ENCODE measurements around the gene SNX30. TPM values are rescaled to one million over a fixed set of nuclear protein-coding genes. Genes with fewer than 3 reads are reported as not detected.

The SNX30 gene
- total RNA-seq, 1 donor from 2014 or later, result 12.7 TPM

DNA sequence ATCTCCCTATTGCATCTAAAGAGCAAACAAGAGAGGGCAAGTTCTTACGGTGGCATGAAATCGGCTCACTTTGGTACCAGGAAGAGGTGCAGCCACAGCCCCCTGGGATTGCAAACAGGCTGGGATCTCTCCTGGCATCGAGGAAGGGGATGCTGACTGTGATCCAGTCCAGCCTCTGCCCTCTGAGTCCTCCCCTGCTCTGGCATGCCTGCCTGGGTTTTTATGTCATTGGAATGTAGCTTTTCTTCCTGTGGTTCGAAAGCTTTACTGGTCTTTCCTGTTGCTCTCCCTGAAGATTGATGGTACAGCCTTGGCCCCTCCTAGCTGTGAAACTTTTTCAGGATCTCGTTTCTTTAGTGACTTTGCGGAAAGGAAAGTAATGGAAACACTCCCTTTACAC is 133.5 kb downstream of the SNX30 start:
- H3K27me3 Mint-ChIP-seq (ENCODE audit: low read depth), result peaks cover 2% of the 10 kb centered on the region
- H3K27ac Mint-ChIP-seq, result peak overlapping the region; percentile 74
- H3K4me1 Mint-ChIP-seq, result peaks cover 25% of the 10 kb centered on the region
- H3K36me3 Mint-ChIP-seq, result peaks cover 6% of the 10 kb centered on the region
- peak in 1 of 2 experiments; percentile 51 for DNase-seq (ENCODE audit: low spot score in 2 of 2, unreplicated experiment in 2 of 2)
- TF ChIP-seq, protein P1, sequence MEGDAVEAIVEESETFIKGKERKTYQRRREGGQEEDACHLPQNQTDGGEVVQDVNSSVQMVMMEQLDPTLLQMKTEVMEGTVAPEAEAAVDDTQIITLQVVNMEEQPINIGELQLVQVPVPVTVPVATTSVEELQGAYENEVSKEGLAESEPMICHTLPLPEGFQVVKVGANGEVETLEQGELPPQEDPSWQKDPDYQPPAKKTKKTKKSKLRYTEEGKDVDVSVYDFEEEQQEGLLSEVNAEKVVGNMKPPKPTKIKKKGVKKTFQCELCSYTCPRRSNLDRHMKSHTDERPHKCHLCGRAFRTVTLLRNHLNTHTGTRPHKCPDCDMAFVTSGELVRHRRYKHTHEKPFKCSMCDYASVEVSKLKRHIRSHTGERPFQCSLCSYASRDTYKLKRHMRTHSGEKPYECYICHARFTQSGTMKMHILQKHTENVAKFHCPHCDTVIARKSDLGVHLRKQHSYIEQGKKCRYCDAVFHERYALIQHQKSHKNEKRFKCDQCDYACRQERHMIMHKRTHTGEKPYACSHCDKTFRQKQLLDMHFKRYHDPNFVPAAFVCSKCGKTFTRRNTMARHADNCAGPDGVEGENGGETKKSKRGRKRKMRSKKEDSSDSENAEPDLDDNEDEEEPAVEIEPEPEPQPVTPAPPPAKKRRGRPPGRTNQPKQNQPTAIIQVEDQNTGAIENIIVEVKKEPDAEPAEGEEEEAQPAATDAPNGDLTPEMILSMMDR (IDR thresholded peaks at IDR 0.05; ENCODE audit: unreplicated experiment), result no peak
- H3K4me3 Mint-ChIP-seq, result no peak overlapping the region
- no peaks in the 10 kb centered on the region for H3K9me3 Mint-ChIP-seq

DNA sequence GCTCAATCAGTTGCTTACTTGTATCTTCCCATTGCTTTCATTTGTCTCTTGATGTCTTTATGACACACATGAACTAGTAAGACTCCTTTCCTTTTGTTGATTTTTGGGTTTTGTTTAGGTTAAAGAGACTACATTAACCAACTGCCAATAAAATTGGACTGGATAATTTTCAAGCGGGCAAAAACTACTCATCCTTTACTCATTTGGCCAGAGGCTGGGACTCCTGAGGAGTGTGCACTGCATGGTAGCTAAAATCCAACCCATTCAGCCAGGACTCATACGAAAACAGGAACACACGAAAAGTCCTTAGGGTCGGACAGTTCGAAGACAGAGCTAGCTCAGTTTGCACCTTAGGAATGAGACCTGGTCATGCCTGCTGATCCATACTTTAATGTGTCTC is 134.2 kb downstream of the SNX30 start:
- Mint-ChIP-seq H3K9me3 (no peaks in the 10 kb centered on the region), H3K4me3 (no peak overlapping the region), H3K36me3 (peaks cover 6% of the 10 kb centered on the region), H3K27me3 (ENCODE audit: low read depth) (peaks cover 9% of the 10 kb centered on the region), H3K27ac (peak overlapping the region; percentile 74), H3K4me1 (peaks cover 25% of the 10 kb centered on the region)
- TF ChIP-seq, protein P1 (IDR thresholded peaks at IDR 0.05; ENCODE audit: unreplicated experiment), result no peak
- no peak for DNase-seq (ENCODE audit: low spot score in 2 of 2, unreplicated experiment in 2 of 2)

DNA sequence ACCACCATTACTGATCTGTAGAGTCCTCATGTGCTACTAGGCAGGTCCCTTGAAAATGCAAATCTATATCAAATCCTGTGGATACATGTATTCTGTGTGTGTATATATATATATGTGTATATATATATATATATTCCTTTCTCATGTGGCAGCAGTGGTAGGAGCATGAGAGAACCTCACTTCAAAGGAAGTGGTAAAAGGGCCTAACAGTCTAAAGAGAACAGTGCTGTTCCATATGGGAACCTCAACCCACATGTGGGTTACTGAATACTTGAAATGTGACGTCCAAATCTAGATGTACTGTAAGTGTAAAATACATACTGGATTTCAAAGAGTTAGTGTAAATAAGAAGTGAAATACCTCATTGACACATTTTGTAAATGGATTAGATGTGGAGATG is 134.8 kb downstream of the SNX30 start:
- peaks cover 29% of the 10 kb centered on the region for H3K4me1 Mint-ChIP-seq
- no peak for DNase-seq (ENCODE audit: low spot score in 2 of 2, unreplicated experiment in 2 of 2)
- peaks cover 5% of the 10 kb centered on the region for H3K36me3 Mint-ChIP-seq
- H3K4me3 Mint-ChIP-seq, result no peak overlapping the region
- H3K27ac Mint-ChIP-seq, result peak overlapping the region; percentile 13
- H3K27me3 Mint-ChIP-seq (ENCODE audit: low read depth), result peaks cover 15% of the 10 kb centered on the region
- no peaks in the 10 kb centered on the region for H3K9me3 Mint-ChIP-seq
- TF ChIP-seq, protein P1 (IDR thresholded peaks at IDR 0.05; ENCODE audit: unreplicated experiment), result no peak

DNA sequence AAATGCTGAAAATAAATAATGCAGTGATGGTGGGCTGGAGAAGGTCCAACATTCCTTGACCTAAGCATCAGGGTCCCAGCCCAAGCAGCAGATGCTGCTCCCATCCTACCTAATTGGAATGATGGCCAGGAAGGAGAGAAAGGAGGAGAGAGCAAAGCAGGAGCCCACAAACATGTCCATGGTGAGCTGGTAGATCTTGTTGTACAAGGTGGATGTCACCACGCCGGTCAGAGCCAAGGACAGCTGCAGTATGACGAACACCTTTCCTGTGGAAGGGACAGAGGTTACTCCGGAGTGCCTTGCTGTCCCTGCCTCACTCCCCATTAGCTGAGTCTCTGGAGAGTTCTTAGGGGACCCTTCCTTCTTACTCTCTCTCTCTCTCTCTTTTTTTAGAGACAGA is 135.8 kb downstream of the SNX30 start:
- H3K27me3 Mint-ChIP-seq (ENCODE audit: low read depth), result peaks cover 24% of the 10 kb centered on the region
- H3K9me3 Mint-ChIP-seq, result no peaks in the 10 kb centered on the region
- TF ChIP-seq, protein P1 (IDR thresholded peaks at IDR 0.05; ENCODE audit: unreplicated experiment), result no peak
- peaks cover 29% of the 10 kb centered on the region for H3K4me1 Mint-ChIP-seq
- H3K27ac Mint-ChIP-seq, result no peak overlapping the region
- DNase-seq (ENCODE audit: low spot score in 2 of 2, unreplicated experiment in 2 of 2), result no peak
- no peaks in the 10 kb centered on the region for H3K36me3 Mint-ChIP-seq
- H3K4me3 Mint-ChIP-seq, result no peak overlapping the region

DNA sequence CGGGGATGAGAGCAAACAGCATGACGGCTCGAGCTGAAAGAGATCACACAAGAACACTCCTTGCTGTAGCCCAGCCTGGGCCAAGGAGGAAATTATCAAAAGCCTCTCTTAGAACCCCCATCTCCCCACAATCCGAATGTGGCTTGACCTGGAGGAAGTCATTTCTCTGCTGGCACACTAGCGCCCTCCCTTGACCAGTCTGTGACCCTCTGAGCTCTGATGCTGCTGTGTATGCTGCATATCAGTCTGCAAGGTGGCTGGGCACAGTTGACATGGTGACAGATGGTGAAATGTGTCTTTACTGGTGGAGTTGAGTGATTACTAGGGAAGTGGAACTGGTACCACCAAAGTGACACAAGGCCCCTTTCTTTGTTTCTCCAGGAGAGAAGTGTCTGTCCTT is 136.8 kb downstream of the SNX30 start:
- Mint-ChIP-seq H3K4me3 (no peak overlapping the region), H3K4me1 (peaks cover 28% of the 10 kb centered on the region), H3K27me3 (ENCODE audit: low read depth) (peaks cover 34% of the 10 kb centered on the region), H3K9me3 (no peaks in the 10 kb centered on the region), H3K36me3 (no peaks in the 10 kb centered on the region), H3K27ac (no peak overlapping the region)
- DNase-seq (ENCODE audit: low spot score in 2 of 2, unreplicated experiment in 2 of 2), result no peak
- TF ChIP-seq, protein P1 (IDR thresholded peaks at IDR 0.05; ENCODE audit: unreplicated experiment), result no peak
